ENCODE measurements around the gene EFS.
A peak's percentile ranks its signal among the peaks of the same experiment; 100 is the strongest.

The EFS gene

GRCh38 chr14:23320584-23321571 is 44.1 kb downstream of the EFS start, which contains the start of gene PABPN1:
PABPN1 (plus strand) TSS chr14:23321457; CDS start chr14:23321470, 13 bp downstream.
- in situ Hi-C loops (cut with HindIII; ENCODE audit: low pct_ligation_motif_present, low pct_unique_long_range_greater_than_20kb, low sequenced_read_pairs): no loop called here

GRCh38 chr14:23319746-23320583 is 45.0 kb downstream of the EFS start:
- in situ Hi-C loops (cut with HindIII; ENCODE audit: low pct_ligation_motif_present, low pct_unique_long_range_greater_than_20kb, low sequenced_read_pairs): no loop called here
- DNase-seq: no peak

More at GRCh38 chr14:23320584-23321571, 44.1 kb downstream of the EFS start, which contains the start of gene PABPN1:
- peak; percentile 99 for DNase-seq

GRCh38 chr14:23316300-23316699 is 48.7 kb downstream of the EFS start:
- no peak for DNase-seq
- in situ Hi-C loops (cut with HindIII; ENCODE audit: low pct_ligation_motif_present, low pct_unique_long_range_greater_than_20kb, low sequenced_read_pairs): no loop called here

- in situ Hi-C loops (cut with HindIII; ENCODE audit: low pct_ligation_motif_present, low pct_unique_long_range_greater_than_20kb, low sequenced_read_pairs): no loop called here
Observed at GRCh38 chr14:23310546-23310945, 54.4 kb downstream of the EFS start.

GRCh38 chr14:23308721-23309445 is 56.1 kb downstream of the EFS start:
- in situ Hi-C loops (cut with HindIII; ENCODE audit: low pct_ligation_motif_present, low pct_unique_long_range_greater_than_20kb, low sequenced_read_pairs): no loop called here

More at GRCh38 chr14:23310546-23310945, 54.4 kb downstream of the EFS start:
- DNase-seq: no peak

DNA sequence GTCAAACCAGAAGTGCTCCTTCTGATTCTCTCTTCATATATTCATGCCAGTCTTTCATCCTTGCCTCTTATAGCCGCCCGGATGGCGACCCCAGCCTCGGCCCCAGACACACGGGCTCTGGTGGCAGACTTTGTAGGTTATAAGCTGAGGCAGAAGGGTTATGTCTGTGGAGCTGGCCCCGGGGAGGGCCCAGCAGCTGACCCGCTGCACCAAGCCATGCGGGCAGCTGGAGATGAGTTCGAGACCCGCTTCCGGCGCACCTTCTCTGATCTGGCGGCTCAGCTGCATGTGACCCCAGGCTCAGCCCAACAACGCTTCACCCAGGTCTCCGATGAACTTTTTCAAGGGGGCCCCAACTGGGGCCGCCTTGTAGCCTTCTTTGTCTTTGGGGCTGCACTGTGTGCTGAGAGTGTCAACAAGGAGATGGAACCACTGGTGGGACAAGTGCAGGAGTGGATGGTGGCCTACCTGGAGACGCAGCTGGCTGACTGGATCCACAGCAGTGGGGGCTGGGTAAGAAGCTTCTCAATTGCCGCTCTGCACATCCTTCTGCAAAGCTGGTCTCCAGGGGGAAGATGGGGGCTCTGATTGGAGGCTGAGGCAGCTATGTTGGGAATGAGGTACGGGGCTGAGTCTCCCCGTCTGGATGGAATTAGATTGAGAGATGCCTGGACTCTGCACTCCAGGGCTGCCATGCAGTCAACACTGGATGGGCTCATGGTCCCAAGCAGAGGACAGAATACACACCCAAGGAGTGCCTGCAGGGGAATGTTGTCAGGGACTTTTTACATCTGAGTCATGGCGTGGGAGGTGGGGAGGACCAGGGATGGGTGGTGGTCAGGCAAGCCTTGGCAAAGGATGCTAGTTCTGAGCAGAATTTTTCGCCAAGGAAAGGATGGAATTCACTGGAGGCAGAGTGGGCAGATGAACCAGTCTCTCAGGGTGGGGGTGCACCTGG is 57.0 kb downstream of the EFS start:
- in situ Hi-C loops (cut with HindIII; ENCODE audit: low pct_ligation_motif_present, low pct_unique_long_range_greater_than_20kb, low sequenced_read_pairs): no loop called here

More at GRCh38 chr14:23308721-23309445, 56.1 kb downstream of the EFS start:
- DNase-seq: no peak

GRCh38 chr14:23307146-23307530 is 57.8 kb downstream of the EFS start:
- DNase-seq: no peak
- in situ Hi-C loops (cut with HindIII; ENCODE audit: low pct_ligation_motif_present, low pct_unique_long_range_greater_than_20kb, low sequenced_read_pairs): no loop called here

More for the DNA sequence above, 57.0 kb downstream of the EFS start:
- no peak for DNase-seq

GRCh38 chr14:23306412-23307145 is 58.4 kb downstream of the EFS start, which contains the start of gene BCL2L2:
BCL2L2 (plus strand) TSS chr14:23306833; CDS start chr14:23307768, 935 bp downstream.
- DNase-seq: peak; percentile 88
- in situ Hi-C loops (cut with HindIII; ENCODE audit: low pct_ligation_motif_present, low pct_unique_long_range_greater_than_20kb, low sequenced_read_pairs): no loop called here
